Activated CD8-positive, alpha-beta memory T cell treated with anti-CD3 and anti-CD28 coated beads, Interleukin-2, amount 50 U/mL, for 24 hours (primary cell): ENCODE data around the gene MRPL27.

Experiments used
- DNase-seq: peaks from one replicate; pipeline ENCODE4 v3.0.0-alpha.2; 2020; ENCODE audit errors: extremely low read depth

The MRPL27 gene

GRCh38 chr17:50360486-50361115 is 12.4 kb downstream of the MRPL27 start:
- DNase-seq: no peak

GRCh38 chr17:50359998-50360461 is 13.0 kb downstream of the MRPL27 start:
- no peak for DNase-seq

- DNase-seq: no peak
Observed at GRCh38 chr17:50359005-50359699, 13.8 kb downstream of the MRPL27 start.

GRCh38 chr17:50358177-50358576 is 14.8 kb downstream of the MRPL27 start:
- DNase-seq: no peak

GRCh38 chr17:50356892-50357510 is 16.0 kb downstream of the MRPL27 start:
- DNase-seq: no peak

- DNase-seq: no peak
Observed at GRCh38 chr17:50356418-50356817, 16.6 kb downstream of the MRPL27 start.

GRCh38 chr17:50355701-50356341 is 17.2 kb downstream of the MRPL27 start:
- no peak for DNase-seq

- no peak for DNase-seq
Observed at GRCh38 chr17:50355336-50355700, 17.7 kb downstream of the MRPL27 start.

GRCh38 chr17:50354776-50355175 is 18.2 kb downstream of the MRPL27 start:
- no peak for DNase-seq

GRCh38 chr17:50354198-50354597 is 18.8 kb downstream of the MRPL27 start:
- DNase-seq: no peak

- DNase-seq: no peak
Observed at GRCh38 chr17:50353600-50354195, 19.3 kb downstream of the MRPL27 start.

GRCh38 chr17:50352693-50353599 is 20.0 kb downstream of the MRPL27 start:
- DNase-seq: no peak

GRCh38 chr17:50352072-50352692 is 20.8 kb downstream of the MRPL27 start:
- DNase-seq: no peak

- no peak for DNase-seq
Observed at GRCh38 chr17:50350733-50351132, 22.3 kb downstream of the MRPL27 start.

GRCh38 chr17:50349243-50349600 is 23.8 kb downstream of the MRPL27 start:
- DNase-seq: no peak

- no peak for DNase-seq
Observed at GRCh38 chr17:50348522-50349242, 24.3 kb downstream of the MRPL27 start.

- DNase-seq: no peak
Observed at GRCh38 chr17:50347894-50348291, 25.1 kb downstream of the MRPL27 start.

- DNase-seq: no peak
Observed at GRCh38 chr17:50347117-50347893, 25.7 kb downstream of the MRPL27 start.
